GM23338 (cell line): ENCODE data around the gene PERCC1. TPM values are rescaled to one million over a fixed set of nuclear protein-coding genes. Genes with fewer than 3 reads are reported as not detected.

Experiments used
- CREB1 ChIP-seq: fragments of 250-450 bp; sonication (Bioruptor Pico); IDR thresholded peaks from 2 replicates; pipeline ENCODE4 v1.5.0; 2020; ENCODE audit warnings: low read depth, mild to moderate bottlenecking, moderate library complexity
- JUNB ChIP-seq: IDR thresholded peaks from one replicate; pipeline ENCODE4 v1.6.1; 2016; ENCODE audit warnings: antibody characterized with exemption; ENCODE audit not compliant: unreplicated experiment
- POLR2AphosphoS5 ChIP-seq: IDR thresholded peaks from 2 replicates; pipeline ENCODE4 v1.6.1; 2016; ENCODE audit warnings: antibody characterized with exemption, low read depth
- REST ChIP-seq: IDR thresholded peaks from one replicate; pipeline ENCODE4 v1.6.1; 2018; ENCODE audit warnings: antibody characterized with exemption; ENCODE audit not compliant: unreplicated experiment
- STAT1 ChIP-seq: IDR thresholded peaks from one replicate; pipeline ENCODE4 v1.6.1; 2016; ENCODE audit warnings: antibody characterized with exemption; ENCODE audit not compliant: unreplicated experiment
- ZNF462 ChIP-seq: fragments of 250-450 bp; sonication (Bioruptor Pico); IDR thresholded peaks from 2 replicates; pipeline ENCODE4 v1.5.0; 2020; ENCODE audit warnings: mild to moderate bottlenecking, moderate library complexity
- polyA plus RNA-seq: library from polyadenylated mRNA; unstranded; fragments of >200 nt; fragmentation: Nextera tagmentation; extraction: Ambion mirVana; gene quantifications from 2 replicates; pipeline ENCODE4 v1.2.1, GENCODE V29; 2016
- total RNA-seq: library from RNA; depleted of rRNA; stranded (reverse); fragments of >200 nt; shearing (Covaris generic); gene quantifications from 2 replicates; pipeline ENCODE4 v1.2.3, GENCODE V29; 2014

PERCC1 gene
- total and polyA plus RNA-seq, 2 experiments from 2014 or later = not detected

- TF ChIP-seq ZNF462 (CRISPR knock-in tag) (no peak), POLR2AphosphoS5 (no peak), REST (no peak), JUNB (no peak), CREB1 (no peak), STAT1 (no peak)
These were observed 15.6 kb downstream of the PERCC1 start (continued) for GRCh38 chr16:1446296-1447080.
